Epithelial cell of esophagus (primary cell): Measurements from ENCODE around the gene MIGA2.
"Not testable (repeated sequence)": the region's sequence is repeated elsewhere in the genome, so short reads cannot be mapped to it uniquely, and the experiment has no call there.

ENCODE experiments used
- DNase-seq: peaks from one replicate; pipeline ENCODE4 v3.0.0; 2010; ENCODE audit warnings: low read depth
- H3K4me3 ChIP-seq: 2 replicates; pipeline ENCODE4 v1.5.1; 2011; ENCODE audit warnings: mild to moderate bottlenecking, low read length, control low read depth
- CTCF ChIP-seq: IDR thresholded peaks from 2 replicates; pipeline ENCODE4 v1.5.1; 2011; ENCODE audit warnings: low read depth, mild to moderate bottlenecking, low read length, control low read depth, inconsistent platforms; ENCODE audit not compliant: insufficient read depth; ENCODE audit errors: missing control alignments

The MIGA2 gene

GRCh38 chr9:129110740-129111527 lies 74.5 kb downstream of the MIGA2 start, which contains the start of the genes CRAT and PTPA:
TSS of gene CRAT (minus strand) at chr9:129110793. CDS start at chr9:129110509, 284 bp downstream.
TSS of gene PTPA (plus strand) at chr9:129111415. CDS start at chr9:129111601, 186 bp downstream.
- peak within 1 kb of the TSS; percentile 83 for H3K4me3 ChIP-seq
- no peak for TF ChIP-seq CTCF
- peak; percentile 97 for DNase-seq

- TF ChIP-seq CTCF: no peak
- DNase-seq: peak; percentile 41
- peak overlapping the region; percentile 83 for H3K4me3 ChIP-seq
Measured at GRCh38 chr9:129111528-129112151, 75.2 kb downstream of the MIGA2 start.

GRCh38 chr9:129112526-129112925 lies 76.1 kb downstream of the MIGA2 start:
- peak overlapping the region; percentile 83 for H3K4me3 ChIP-seq
- DNase-seq: not testable (repeated sequence)

- no peak overlapping the region for H3K4me3 ChIP-seq
- no peak for DNase-seq
- TF ChIP-seq CTCF: no peak
Measured at GRCh38 chr9:129113645-129114304, 77.3 kb downstream of the MIGA2 start.

GRCh38 chr9:129118799-129119198 lies 82.4 kb downstream of the MIGA2 start:
- no peak for TF ChIP-seq CTCF
- no peak overlapping the region for H3K4me3 ChIP-seq

GRCh38 chr9:129121483-129121882 lies 85.1 kb downstream of the MIGA2 start:
- H3K4me3 ChIP-seq: no peak overlapping the region
- DNase-seq: no peak
- TF ChIP-seq CTCF: no peak

More at GRCh38 chr9:129118799-129119198, 82.4 kb downstream of the MIGA2 start:
- no peak for DNase-seq
